ENCODE results near the gene TAF1B.

DNA sequence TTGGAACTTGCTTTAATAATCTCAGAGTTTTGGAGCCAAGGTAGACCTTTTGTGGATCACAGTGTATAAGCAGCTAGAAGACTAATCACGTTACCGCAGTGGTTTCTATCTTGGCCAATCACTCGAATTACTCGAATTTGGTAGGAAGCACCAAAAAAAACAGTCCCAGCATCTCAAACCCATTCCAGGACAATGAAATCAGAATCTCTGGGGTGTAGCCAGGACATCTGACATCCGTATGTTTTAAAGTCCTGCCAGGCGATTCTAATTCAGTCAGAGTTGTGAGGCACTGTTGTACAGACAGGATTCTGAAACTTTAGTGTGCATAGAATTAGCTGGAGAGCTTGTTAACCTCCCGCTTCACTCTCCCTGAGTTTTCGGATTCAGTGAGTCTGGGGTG is 139.0 kb downstream of the TAF1B start:
- TF ChIP-seq, protein P1, sequence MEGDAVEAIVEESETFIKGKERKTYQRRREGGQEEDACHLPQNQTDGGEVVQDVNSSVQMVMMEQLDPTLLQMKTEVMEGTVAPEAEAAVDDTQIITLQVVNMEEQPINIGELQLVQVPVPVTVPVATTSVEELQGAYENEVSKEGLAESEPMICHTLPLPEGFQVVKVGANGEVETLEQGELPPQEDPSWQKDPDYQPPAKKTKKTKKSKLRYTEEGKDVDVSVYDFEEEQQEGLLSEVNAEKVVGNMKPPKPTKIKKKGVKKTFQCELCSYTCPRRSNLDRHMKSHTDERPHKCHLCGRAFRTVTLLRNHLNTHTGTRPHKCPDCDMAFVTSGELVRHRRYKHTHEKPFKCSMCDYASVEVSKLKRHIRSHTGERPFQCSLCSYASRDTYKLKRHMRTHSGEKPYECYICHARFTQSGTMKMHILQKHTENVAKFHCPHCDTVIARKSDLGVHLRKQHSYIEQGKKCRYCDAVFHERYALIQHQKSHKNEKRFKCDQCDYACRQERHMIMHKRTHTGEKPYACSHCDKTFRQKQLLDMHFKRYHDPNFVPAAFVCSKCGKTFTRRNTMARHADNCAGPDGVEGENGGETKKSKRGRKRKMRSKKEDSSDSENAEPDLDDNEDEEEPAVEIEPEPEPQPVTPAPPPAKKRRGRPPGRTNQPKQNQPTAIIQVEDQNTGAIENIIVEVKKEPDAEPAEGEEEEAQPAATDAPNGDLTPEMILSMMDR (IDR thresholded peaks at IDR 0.05) = no peak
- peak in 1 of 2 donors; percentile 65 for TF ChIP-seq EP300 (IDR thresholded peaks at IDR 0.05)
- TF ChIP-seq POLR2A (IDR thresholded peaks at IDR 0.05) = no peak
